Stimulated activated CD8-positive, alpha-beta memory T cell treated with anti-CD3 and anti-CD28 coated beads, Interleukin-15, amount 100 ng/mL, for 24 hours (primary cell): ENCODE measurements around the gene SSMEM1.
"Not testable (repeated sequence)": the region's sequence is repeated elsewhere in the genome, so short reads cannot be mapped to it uniquely, and the experiment has no call there.

ENCODE experiments used
- DNase-seq: peaks from one replicate; pipeline ENCODE4 v3.0.0-alpha.2; 2020; ENCODE audit warnings: low read depth

The SSMEM1 gene

GRCh38 chr7:130207642-130208041, at the start of gene SSMEM1:
SSMEM1 (plus strand) TSS chr7:130207860; CDS start chr7:130207911, 51 bp downstream.
- no peak for DNase-seq

- no peak for DNase-seq
Measured at GRCh38 chr7:130160023-130160422, 47.6 kb upstream of the SSMEM1 start.

- DNase-seq = no peak
Measured at GRCh38 chr7:130160455-130160854, 47.2 kb upstream of the SSMEM1 start.

GRCh38 chr7:130162196-130162595, 45.5 kb upstream of the SSMEM1 start:
- no peak for DNase-seq

GRCh38 chr7:130174237-130174959, 33.3 kb upstream of the SSMEM1 start:
- DNase-seq = no peak

GRCh38 chr7:130178251-130178650, 29.4 kb upstream of the SSMEM1 start:
- no peak for DNase-seq

GRCh38 chr7:130179631-130180030, 28.0 kb upstream of the SSMEM1 start:
- DNase-seq = no peak

GRCh38 chr7:130180571-130181262, 26.9 kb upstream of the SSMEM1 start:
- DNase-seq = no peak

GRCh38 chr7:130181263-130181605, 26.4 kb upstream of the SSMEM1 start:
- no peak for DNase-seq

- DNase-seq = no peak
Measured at GRCh38 chr7:130182990-130183389, 24.7 kb upstream of the SSMEM1 start.

GRCh38 chr7:130184349-130184748, 23.3 kb upstream of the SSMEM1 start:
- DNase-seq = not testable (repeated sequence)

GRCh38 chr7:130187360-130187759, 20.3 kb upstream of the SSMEM1 start:
- DNase-seq = no peak

- DNase-seq = no peak
Measured at GRCh38 chr7:130189343-130189742, 18.3 kb upstream of the SSMEM1 start.

- no peak for DNase-seq
Measured at GRCh38 chr7:130191791-130192190, 15.9 kb upstream of the SSMEM1 start.

- no peak for DNase-seq
Measured at GRCh38 chr7:130195396-130195795, 12.3 kb upstream of the SSMEM1 start.

- DNase-seq = no peak
Measured at GRCh38 chr7:130196476-130196875, 11.2 kb upstream of the SSMEM1 start.

GRCh38 chr7:130197094-130197493, 10.6 kb upstream of the SSMEM1 start:
- no peak for DNase-seq

GRCh38 chr7:130201796-130202195, 5.9 kb upstream of the SSMEM1 start:
- no peak for DNase-seq

GRCh38 chr7:130205084-130205947, 2.3 kb upstream of the SSMEM1 start, which contains the start of gene TMEM209:
TMEM209 (minus strand) TSS chr7:130205406; CDS start chr7:130205375, 31 bp downstream.
- DNase-seq = peak; percentile 78

- no peak for DNase-seq
Measured at GRCh38 chr7:130207033-130207432, 627 bp upstream of the SSMEM1 start.

- DNase-seq = no peak
Measured at GRCh38 chr7:130208516-130208915, 856 bp downstream of the SSMEM1 start.

- no peak for DNase-seq
Measured at GRCh38 chr7:130210181-130210935, 2.7 kb downstream of the SSMEM1 start.
